Left ventricle myocardium inferior (tissue), 1 donor: ENCODE results near the gene COL15A1. TPM values are rescaled to one million over a fixed set of nuclear protein-coding genes. Genes with fewer than 3 reads are reported as not detected.
A peak's percentile ranks its signal among the peaks of the same experiment; 100 is the strongest.
"Not testable (repeated sequence)": the region's sequence is repeated elsewhere in the genome, so short reads cannot be mapped to it uniquely, and the experiment has no call there.

Experiments used
- DNase-seq: peaks from one replicate; pipeline ENCODE4 v3.0.0-alpha.2; 2020
- H3K27ac ChIP-seq: fragments of 200-600 bp; replicated peaks from 2 replicates; pipeline ENCODE4 v1.8.0; 2021
- H3K27me3 ChIP-seq: fragments of 200-600 bp; 2 replicates; pipeline ENCODE4 v1.8.0; 2021; ENCODE audit warnings: low read depth
- H3K36me3 ChIP-seq: fragments of 200-600 bp; 2 replicates; pipeline ENCODE4 v1.8.0; 2021
- H3K4me1 ChIP-seq: fragments of 200-600 bp; 2 replicates; pipeline ENCODE4 v1.8.0; 2021
- H3K4me3 ChIP-seq: fragments of 200-600 bp; 2 replicates; pipeline ENCODE4 v1.8.0; 2021; ENCODE audit warnings: mild to moderate bottlenecking, moderate library complexity
- H3K9me3 ChIP-seq: fragments of 200-600 bp; replicated peaks from 2 replicates; pipeline ENCODE4 v1.8.0; 2021
- CTCF ChIP-seq: fragments of 200-600 bp; IDR thresholded peaks from 2 replicates; pipeline ENCODE4 v1.8.0; 2021; ENCODE audit warnings: antibody characterized with exemption, mild to moderate bottlenecking, borderline replicate concordance
- intact Hi-C: fragments of 100-400 bp; cut with micrococcal nuclease; formaldehyde crosslinking; loops from one replicate; pipeline ENCODE4 v1.11.0; 2022
- total RNA-seq: library from RNA; stranded (reverse); fragmentation: NEBNext Ultra II Directional; extraction: Animal tissue kit (Norgen Biotek cat#: 25700); gene quantifications from one replicate; pipeline ENCODE4 v1.2.1, GENCODE V29; 2021
- donor health status: DM: no; HTN: yes; CAD: no; lungs with severe emphysema.

Gene COL15A1
- total RNA-seq, 1 donor from 2014 or later: 45.4 TPM

DNA sequence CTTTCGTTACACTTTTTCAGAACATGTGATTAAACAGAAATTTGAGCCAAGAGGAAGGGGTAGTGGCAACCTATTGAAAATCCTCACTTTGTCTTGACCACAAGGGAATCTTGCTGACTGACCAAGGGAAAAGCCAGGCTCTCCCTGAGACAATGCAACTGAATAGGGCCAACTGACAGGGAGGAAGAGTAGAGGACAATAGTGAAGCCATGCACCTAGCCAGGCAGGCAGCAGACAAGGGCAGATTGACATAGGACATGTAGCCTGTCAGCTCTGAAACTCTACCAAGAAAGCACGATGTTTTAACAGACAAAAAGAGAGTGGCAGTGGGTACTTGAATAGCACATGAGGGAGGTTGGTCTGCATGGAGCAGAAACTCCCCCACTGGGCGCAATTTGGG is 152.7 kb downstream of the COL15A1 start:
- no peak for TF ChIP-seq CTCF
- Histone ChIP-seq H3K9me3 (no peaks in the 10 kb centered on the region), H3K27ac (no peak overlapping the region), H3K4me1 (no peaks in the 10 kb centered on the region), H3K27me3 (no peaks in the 10 kb centered on the region), H3K36me3 (no peaks in the 10 kb centered on the region), H3K4me3 (no peak overlapping the region)
- no peak for DNase-seq
- intact Hi-C loops: no loop called here

GRCh38 chr9:99099806-99100585 is 156.3 kb downstream of the COL15A1 start:
- DNase-seq, H3K27me3 ChIP-seq, intact Hi-C loops, H3K27ac ChIP-seq, H3K9me3 ChIP-seq, H3K36me3 ChIP-seq, H3K4me3 ChIP-seq: not testable (repeated sequence)
- H3K4me1 ChIP-seq: peaks cover 14% of the 10 kb centered on the region

DNA sequence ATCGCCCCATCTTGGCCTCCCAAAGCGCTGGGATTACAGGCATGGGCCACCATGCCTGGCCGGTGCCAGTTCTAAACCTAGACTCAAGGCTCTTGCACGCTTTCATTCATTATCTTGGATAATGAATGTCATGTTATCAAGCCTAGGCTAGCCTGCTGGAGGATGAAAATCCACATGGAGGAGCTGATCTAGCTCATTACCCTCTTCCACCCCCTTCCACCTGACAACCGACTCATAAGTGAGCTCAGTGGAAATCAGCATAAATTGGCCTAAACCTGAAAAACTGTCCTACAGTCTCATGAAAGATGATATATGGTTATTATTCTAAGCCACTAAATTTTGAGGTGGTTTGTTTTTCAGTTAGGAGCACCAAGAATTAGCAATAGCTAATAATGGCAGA is 157.6 kb downstream of the COL15A1 start:
- Histone ChIP-seq H3K9me3 (no peaks in the 10 kb centered on the region), H3K36me3 (no peaks in the 10 kb centered on the region), H3K27ac (no peak overlapping the region), H3K4me3 (no peak overlapping the region), H3K27me3 (no peaks in the 10 kb centered on the region), H3K4me1 (peaks cover 24% of the 10 kb centered on the region)
- TF ChIP-seq CTCF: no peak
- intact Hi-C loops: no loop called here
- DNase-seq: no peak

DNA sequence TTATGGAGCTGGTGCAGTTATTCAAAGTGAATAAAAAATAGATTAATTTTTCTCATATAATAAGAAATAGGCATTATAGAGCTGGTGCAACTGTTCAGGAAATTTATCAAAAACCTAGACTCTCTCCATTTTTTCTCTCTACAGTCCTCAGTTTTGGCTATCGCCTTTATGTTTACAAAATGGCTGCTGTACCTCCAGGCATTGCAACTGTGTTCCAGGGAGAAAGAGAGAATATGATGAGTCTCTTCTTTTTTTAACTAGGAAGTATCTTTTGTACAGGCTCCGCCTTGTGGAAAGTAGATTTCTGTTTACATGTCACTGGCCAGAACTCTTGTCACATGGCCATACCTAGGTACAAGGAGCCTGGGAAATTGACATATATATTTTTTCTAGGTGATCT is 158.1 kb downstream of the COL15A1 start:
- Histone ChIP-seq H3K4me3 (no peak overlapping the region), H3K36me3 (no peaks in the 10 kb centered on the region), H3K27ac (no peak overlapping the region), H3K9me3 (no peaks in the 10 kb centered on the region), H3K4me1 (peaks cover 29% of the 10 kb centered on the region), H3K27me3 (no peaks in the 10 kb centered on the region)
- TF ChIP-seq CTCF: no peak
- intact Hi-C loops: no loop called here
- DNase-seq: no peak

- Histone ChIP-seq H3K4me1 (peaks cover 44% of the 10 kb centered on the region), H3K4me3 (peak overlapping the region; percentile 93)
Observed at GRCh38 chr9:99103054-99103895, 159.6 kb downstream of the COL15A1 start.

More at GRCh38 chr9:99103054-99103895, 159.6 kb downstream of the COL15A1 start:
- Histone ChIP-seq H3K9me3 (no peaks in the 10 kb centered on the region), H3K27ac (peak overlapping the region; percentile 91), H3K36me3 (no peaks in the 10 kb centered on the region), H3K27me3 (no peaks in the 10 kb centered on the region)
- DNase-seq: no peak
- TF ChIP-seq CTCF: no peak
- intact Hi-C loops: no loop called here
